Neural cell (in vitro differentiated cells): ENCODE measurements around the gene IRX4. TPM values are rescaled to one million over a fixed set of nuclear protein-coding genes. Genes with fewer than 3 reads are reported as not detected.

ENCODE experiments used
- H2AFZ ChIP-seq: fragments of 200-600, 300-800 bp; sonication (generic), shearing (Covaris generic); 2 replicates; pipeline ENCODE4 v1.6.0; 2014; ENCODE audit warnings: low read depth, mild to moderate bottlenecking, antibody characterized with exemption, low read length, moderate library complexity
- H3F3A ChIP-seq: fragments of 200-600 bp; shearing (Covaris generic); 2 replicates; pipeline ENCODE4 v1.6.1; 2016; ENCODE audit warnings: mild to moderate bottlenecking, moderate library complexity, mixed read lengths, antibody characterized with exemption, low read length; ENCODE audit not compliant: insufficient read depth, poor library complexity, severe bottlenecking
- H3K27ac ChIP-seq: fragments of 200-600, 300-800 bp; sonication (generic), shearing (Covaris generic); 2 replicates; pipeline ENCODE4 v1.5.1; 2014; ENCODE audit warnings: mild to moderate bottlenecking, low read length, moderate library complexity
- H3K27me3 ChIP-seq: fragments of 300-800, 200-600 bp; sonication (generic), shearing (Covaris generic); 2 replicates; pipeline ENCODE4 v1.6.0; 2014; ENCODE audit warnings: mild to moderate bottlenecking, low read depth, low read length, moderate library complexity; ENCODE audit not compliant: insufficient read depth
- H3K36me3 ChIP-seq: fragments of 300-800, 200-600 bp; sonication (generic), shearing (Covaris generic); 2 replicates; pipeline ENCODE4 v1.5.1; 2014; ENCODE audit warnings: mild to moderate bottlenecking, antibody characterized with exemption, low read length, moderate library complexity; ENCODE audit not compliant: insufficient read depth
- H3K4me2 ChIP-seq: fragments of 300-800, 200-600 bp; sonication (generic), shearing (Covaris generic); 2 replicates; pipeline ENCODE4 v1.6.0; 2014; ENCODE audit warnings: mild to moderate bottlenecking, low read length
- H3K4me3 ChIP-seq: fragments of 300-800, 200-600 bp; sonication (generic), shearing (Covaris generic); 2 replicates; pipeline ENCODE4 v1.5.1; 2014; ENCODE audit warnings: mild to moderate bottlenecking, low read length, moderate library complexity
- H3K79me2 ChIP-seq: fragments of 200-600 bp; shearing (Covaris generic); replicated peaks from 2 replicates; pipeline ENCODE4 v1.6.0; 2014; ENCODE audit warnings: mild to moderate bottlenecking, low read length, moderate library complexity; ENCODE audit not compliant: insufficient read depth
- H3K9ac ChIP-seq: fragments of 300-800, 200-600 bp; sonication (generic), shearing (Covaris generic); 2 replicates; pipeline ENCODE4 v1.6.1; 2016; ENCODE audit warnings: mild to moderate bottlenecking, low read length, mixed read lengths
- H3K9me2 ChIP-seq: fragments of 200-600 bp; shearing (Covaris generic); 2 replicates; pipeline ENCODE4 v1.6.1; 2016; ENCODE audit warnings: mild to moderate bottlenecking, low read length, mixed read lengths; ENCODE audit not compliant: insufficient read depth
- H3K9me3 ChIP-seq: fragments of 200-600, 300-800 bp; sonication (generic), shearing (Covaris generic); 2 replicates; pipeline ENCODE4 v1.6.1; 2016; ENCODE audit warnings: mild to moderate bottlenecking, mixed run types, low read length, moderate library complexity, mixed read lengths
- H4K20me1 ChIP-seq: fragments of 200-600 bp; shearing (Covaris generic); 2 replicates; pipeline ENCODE4 v1.6.1; 2016; ENCODE audit warnings: mild to moderate bottlenecking, mixed run types; ENCODE audit not compliant: insufficient read depth
- CTCF ChIP-seq: fragments of 450-650 bp; IDR thresholded peaks from 2 replicates; pipeline ENCODE4 v1.5.1; 2014; ENCODE audit warnings: antibody characterized with exemption, mild to moderate bottlenecking, moderate library complexity; ENCODE audit not compliant: poor library complexity, severe bottlenecking
- EP300 ChIP-seq: fragments of 450-650 bp; conservative IDR thresholded peaks from 2 replicates; pipeline ENCODE4 v1.6.1; 2014; ENCODE audit warnings: antibody characterized with exemption, mild to moderate bottlenecking, moderate library complexity; ENCODE audit not compliant: poor library complexity, severe bottlenecking
- EZH2 ChIP-seq: fragments of 200-600, 300-800 bp; shearing (Covaris generic), sonication (generic); IDR thresholded peaks from 2 replicates; pipeline ENCODE4 v1.6.1; 2014; ENCODE audit warnings: antibody characterized with exemption, low read length, borderline replicate concordance, mild to moderate bottlenecking; ENCODE audit not compliant: insufficient read depth, poor library complexity, severe bottlenecking
- MXI1 ChIP-seq: fragments of 450-650 bp; conservative IDR thresholded peaks from 2 replicates; pipeline ENCODE4 v1.6.1; 2014; ENCODE audit warnings: antibody characterized with exemption, mild to moderate bottlenecking; ENCODE audit not compliant: poor library complexity, severe bottlenecking
- POLR2AphosphoS5 ChIP-seq: IDR thresholded peaks from 2 replicates; pipeline ENCODE4 v1.6.1; 2012
- RAD21 ChIP-seq: fragments of 450-650 bp; conservative IDR thresholded peaks from 2 replicates; pipeline ENCODE4 v1.6.1; 2014; ENCODE audit warnings: antibody characterized with exemption, mild to moderate bottlenecking, moderate library complexity
- REST ChIP-seq: IDR thresholded peaks from 2 replicates; pipeline ENCODE4 v1.6.1; 2012; ENCODE audit warnings: borderline replicate concordance
- SMC3 ChIP-seq: fragments of 450-650 bp; conservative IDR thresholded peaks from 2 replicates; pipeline ENCODE4 v1.6.1; 2014; ENCODE audit warnings: antibody characterized with exemption, mild to moderate bottlenecking, moderate library complexity; ENCODE audit not compliant: poor library complexity
- TAF1 ChIP-seq: IDR thresholded peaks from 2 replicates; pipeline ENCODE4 v1.6.1; 2012; ENCODE audit warnings: low read depth
- polyA plus RNA-seq: library from polyadenylated mRNA; depleted of rRNA; stranded (reverse); fragments of >200 nt; gene quantifications from 2 replicates; pipeline ENCODE4 v1.2.3, GENCODE V29; 2014

The IRX4 gene
- polyA plus RNA-seq, 1 donor from 2014 or later = not detected

GRCh38 chr5:1847056-1847455, 35.7 kb downstream of the IRX4 start:
- H3K4me3 ChIP-seq = no peak overlapping the region

GRCh38 chr5:1846583-1846982, 36.1 kb downstream of the IRX4 start:
- H3F3A ChIP-seq = no peaks in the 10 kb centered on the region
- no peaks in the 10 kb centered on the region for H3K79me2 ChIP-seq
- H3K4me3 ChIP-seq = no peak overlapping the region
- H2AFZ ChIP-seq = no peak overlapping the region
- H4K20me1 ChIP-seq = no peaks in the 10 kb centered on the region
- no peaks in the 10 kb centered on the region for H3K36me3 ChIP-seq
- H3K4me2 ChIP-seq = no peak overlapping the region
- no peak overlapping the region for H3K27ac ChIP-seq
- H3K9me2 ChIP-seq = no peaks in the 10 kb centered on the region
- no peaks in the 10 kb centered on the region for H3K9me3 ChIP-seq
- H3K9ac ChIP-seq = no peak overlapping the region
- H3K27me3 ChIP-seq = peaks cover 32% of the 10 kb centered on the region
- TF ChIP-seq CTCF = no peak

More at GRCh38 chr5:1847056-1847455, 35.7 kb downstream of the IRX4 start:
- peaks cover 36% of the 10 kb centered on the region for H3K27me3 ChIP-seq
- H3K79me2 ChIP-seq = no peaks in the 10 kb centered on the region
- H3K9ac ChIP-seq = no peak overlapping the region
- H3K27ac ChIP-seq = no peak overlapping the region
- H4K20me1 ChIP-seq = no peaks in the 10 kb centered on the region
- H3K4me2 ChIP-seq = no peak overlapping the region
- H3K9me3 ChIP-seq = no peaks in the 10 kb centered on the region
- no peaks in the 10 kb centered on the region for H3F3A ChIP-seq
- H2AFZ ChIP-seq = no peak overlapping the region
- TF ChIP-seq REST (no peak), EZH2 (no peak), TAF1 (no peak), CTCF (no peak), SMC3 (no peak), MXI1 (no peak), EP300 (no peak), POLR2AphosphoS5 (no peak), RAD21 (no peak)
- H3K36me3 ChIP-seq = no peaks in the 10 kb centered on the region
- no peaks in the 10 kb centered on the region for H3K9me2 ChIP-seq
